ENCODE data around the gene CHTF18. TPM values are rescaled to one million over a fixed set of nuclear protein-coding genes. Genes with fewer than 3 reads are reported as not detected.

Gene CHTF18
- total RNA-seq, 1 donor from 2014 or later = 19.9 TPM

GRCh38 chr16:821751-822150 is 33.3 kb downstream of the CHTF18 start:
- no peak overlapping the region for H3K4me3 ChIP-seq
- H3K4me1 ChIP-seq = peaks cover 0 to 5% of the 10 kb centered on the region in 2 donors
- no peaks in the 10 kb centered on the region for H3K9me3 ChIP-seq
- H3K27ac ChIP-seq = no peak overlapping the region
- no peak for TF ChIP-seq CTCF (IDR thresholded peaks at IDR 0.05)
- H3K27me3 ChIP-seq = peaks cover 10% of the 10 kb centered on the region
- no peaks in the 10 kb centered on the region for H3K36me3 ChIP-seq
- intact Hi-C loops (cut with DNase I) = no loop called here
- no peak for DNase-seq (ENCODE audit: low spot score in 2 of 2)

GRCh38 chr16:822174-822908 is 33.9 kb downstream of the CHTF18 start:
- H3K27me3 ChIP-seq = peaks cover 5% of the 10 kb centered on the region
- intact Hi-C loops (cut with DNase I) = no loop called here
- peaks cover 0 to 5% of the 10 kb centered on the region in 2 donors for H3K4me1 ChIP-seq
- no peak for TF ChIP-seq CTCF (IDR thresholded peaks at IDR 0.05)
- H3K9me3 ChIP-seq = no peaks in the 10 kb centered on the region
- H3K27ac ChIP-seq = no peak overlapping the region
- H3K4me3 ChIP-seq = no peak overlapping the region
- H3K36me3 ChIP-seq = no peaks in the 10 kb centered on the region
- no peak for DNase-seq (ENCODE audit: low spot score in 2 of 2)

GRCh38 chr16:822909-823297 is 34.5 kb downstream of the CHTF18 start:
- H3K4me3 ChIP-seq = no peak overlapping the region
- intact Hi-C loops (cut with DNase I) = no loop called here
- peaks cover 5% of the 10 kb centered on the region for H3K27me3 ChIP-seq
- H3K36me3 ChIP-seq = no peaks in the 10 kb centered on the region
- H3K27ac ChIP-seq = no peak overlapping the region
- DNase-seq (ENCODE audit: low spot score in 2 of 2) = no peak
- H3K9me3 ChIP-seq = no peaks in the 10 kb centered on the region
- peaks cover 0 to 5% of the 10 kb centered on the region in 2 donors for H3K4me1 ChIP-seq
- TF ChIP-seq CTCF (IDR thresholded peaks at IDR 0.05) = no peak

DNA sequence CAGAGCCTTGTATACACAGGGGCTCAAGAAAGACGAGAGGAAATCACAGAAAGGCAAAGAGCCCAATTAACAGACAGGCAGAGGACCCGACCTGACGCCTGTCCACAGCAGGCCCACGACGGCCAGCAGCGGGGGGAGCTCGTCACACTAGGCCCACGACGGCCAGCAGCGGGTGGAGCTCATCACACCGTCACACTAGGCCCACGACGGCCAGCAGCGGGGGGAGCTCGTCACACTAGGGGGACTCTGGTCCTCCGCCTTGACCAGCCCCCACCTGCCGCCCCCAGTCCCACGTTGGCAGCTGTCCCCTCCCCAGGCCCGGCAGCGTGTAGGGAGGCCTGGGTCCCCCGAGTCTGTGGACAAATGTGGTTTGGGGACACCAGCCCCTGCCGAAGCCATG is 35.8 kb downstream of the CHTF18 start:
- Histone ChIP-seq H3K9me3 (no peaks in the 10 kb centered on the region), H3K4me3 (no peak overlapping the region), H3K27ac (no peak overlapping the region), H3K4me1 (peaks cover 0 to 5% of the 10 kb centered on the region in 2 donors), H3K27me3 (peaks cover 5% of the 10 kb centered on the region), H3K36me3 (no peaks in the 10 kb centered on the region)
- no peak for TF ChIP-seq CTCF (IDR thresholded peaks at IDR 0.05)
- DNase-seq (ENCODE audit: low spot score in 2 of 2) = no peak
- intact Hi-C loops (cut with DNase I) = no loop called here

GRCh38 chr16:824601-825000 is 36.2 kb downstream of the CHTF18 start:
- Histone ChIP-seq H3K27me3 (peaks cover 5% of the 10 kb centered on the region), H3K4me1 (peaks cover 0 to 5% of the 10 kb centered on the region in 2 donors), H3K27ac (no peak overlapping the region), H3K36me3 (no peaks in the 10 kb centered on the region), H3K4me3 (no peak overlapping the region), H3K9me3 (no peaks in the 10 kb centered on the region)
- intact Hi-C loops (cut with DNase I) = no loop called here
- no peak for DNase-seq (ENCODE audit: low spot score in 2 of 2)
- TF ChIP-seq CTCF (IDR thresholded peaks at IDR 0.05) = no peak
